Measurements from ENCODE around the gene CASP8AP2.

GRCh38 chr6:89817481-89817880, 12.2 kb upstream of the CASP8AP2 start:
- TF ChIP-seq CTCF (optimal IDR thresholded peaks at IDR 0.05 in 1 of 3, IDR thresholded peaks at IDR 0.05 in 1 of 3, conservative IDR thresholded peaks at IDR 0.05 in 1 of 3; ENCODE audit: extremely low read depth in 1 of 3, insufficient read depth in 2 of 3, low read length in 3 of 3) (no peak), EZH2 (IDR thresholded peaks at IDR 0.05; ENCODE audit: low read length) (no peak)
